Myocyte (in vitro differentiated cells): ENCODE measurements around the gene TBCB. TPM values are rescaled to one million over a fixed set of nuclear protein-coding genes. Genes with fewer than 3 reads are reported as not detected.
"Not testable (repeated sequence)": the region's sequence is repeated elsewhere in the genome, so short reads cannot be mapped to it uniquely, and the experiment has no call there.

Source experiments
- DNase-seq: peaks from one replicate; pipeline ENCODE4 v3.0.0-alpha.2; 2012; ENCODE audit warnings: low read depth
- polyA plus RNA-seq: library from polyadenylated mRNA; unstranded; fragments of >200 nt; gene quantifications from one replicate; pipeline ENCODE4 v1.2.1, GENCODE V29; 2012; ENCODE audit warnings: missing spikeins
- total RNA-seq: library from RNA; depleted of rRNA; stranded (reverse); fragments of >200 nt; gene quantifications from 2 replicates; pipeline ENCODE4 v1.2.3, GENCODE V29; 2014

The TBCB gene
- 168 and 196 TPM in 2 replicates for total RNA-seq
- polyA plus RNA-seq: 291 TPM

- DNase-seq: no peak
Measured at GRCh38 chr19:36115453-36116343, at the start of gene TBCB. Gene TBCB (plus strand): TSS chr19:36115468. CDS start chr19:36115561, 93 bp downstream.

- DNase-seq: no peak
Measured at GRCh38 chr19:36067681-36068080, 47.6 kb upstream of the TBCB start.

GRCh38 chr19:36068810-36069499 lies 46.3 kb upstream of the TBCB start:
- not testable (repeated sequence) for DNase-seq

- no peak for DNase-seq
Measured at GRCh38 chr19:36072081-36072480, 43.2 kb upstream of the TBCB start.

GRCh38 chr19:36073121-36073876 lies 42.0 kb upstream of the TBCB start:
- no peak for DNase-seq

- no peak for DNase-seq
Measured at GRCh38 chr19:36079389-36079945, 35.8 kb upstream of the TBCB start.

GRCh38 chr19:36081385-36081784 lies 33.9 kb upstream of the TBCB start:
- no peak for DNase-seq

- DNase-seq: peak; percentile 40
Measured at GRCh38 chr19:36081894-36082293, 33.4 kb upstream of the TBCB start.

- DNase-seq: no peak
Measured at GRCh38 chr19:36082916-36083315, 32.4 kb upstream of the TBCB start.

- no peak for DNase-seq
Measured at GRCh38 chr19:36084231-36085009, 30.8 kb upstream of the TBCB start.

GRCh38 chr19:36086326-36086725 lies 28.9 kb upstream of the TBCB start:
- DNase-seq: no peak

GRCh38 chr19:36089847-36090246 lies 25.4 kb upstream of the TBCB start:
- DNase-seq: no peak

- no peak for DNase-seq
Measured at GRCh38 chr19:36090910-36091695, 24.2 kb upstream of the TBCB start.

GRCh38 chr19:36092566-36092965 lies 22.7 kb upstream of the TBCB start:
- DNase-seq: no peak

GRCh38 chr19:36093146-36093662 lies 22.1 kb upstream of the TBCB start:
- DNase-seq: no peak

GRCh38 chr19:36093687-36094086 lies 21.6 kb upstream of the TBCB start:
- no peak for DNase-seq

- DNase-seq: no peak
Measured at GRCh38 chr19:36097036-36097435, 18.2 kb upstream of the TBCB start.

GRCh38 chr19:36099166-36099785 lies 16.0 kb upstream of the TBCB start:
- no peak for DNase-seq

GRCh38 chr19:36100476-36100875 lies 14.8 kb upstream of the TBCB start:
- DNase-seq: peak; percentile 70
